Measurements from ENCODE around the gene GREB1.

DNA sequence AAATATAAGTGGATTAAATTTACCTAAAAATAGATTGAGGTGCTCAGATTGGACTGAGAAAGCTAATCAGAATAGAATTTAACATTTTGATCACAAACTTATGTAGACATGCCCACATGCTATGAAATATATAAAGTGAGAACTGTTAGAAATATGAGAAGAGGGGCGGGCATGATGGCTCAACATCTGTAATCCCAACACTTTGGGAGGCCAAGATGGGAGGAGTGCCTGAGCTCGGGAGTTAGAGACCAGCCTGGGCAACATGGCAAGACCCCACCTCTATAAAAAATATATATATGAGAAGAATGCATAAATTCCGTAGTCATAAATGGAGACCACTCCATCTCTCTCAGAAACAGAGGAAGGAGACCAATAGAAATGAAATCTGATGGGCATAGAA lies 110.4 kb downstream of the GREB1 start:
- TF ChIP-seq, protein P1, sequence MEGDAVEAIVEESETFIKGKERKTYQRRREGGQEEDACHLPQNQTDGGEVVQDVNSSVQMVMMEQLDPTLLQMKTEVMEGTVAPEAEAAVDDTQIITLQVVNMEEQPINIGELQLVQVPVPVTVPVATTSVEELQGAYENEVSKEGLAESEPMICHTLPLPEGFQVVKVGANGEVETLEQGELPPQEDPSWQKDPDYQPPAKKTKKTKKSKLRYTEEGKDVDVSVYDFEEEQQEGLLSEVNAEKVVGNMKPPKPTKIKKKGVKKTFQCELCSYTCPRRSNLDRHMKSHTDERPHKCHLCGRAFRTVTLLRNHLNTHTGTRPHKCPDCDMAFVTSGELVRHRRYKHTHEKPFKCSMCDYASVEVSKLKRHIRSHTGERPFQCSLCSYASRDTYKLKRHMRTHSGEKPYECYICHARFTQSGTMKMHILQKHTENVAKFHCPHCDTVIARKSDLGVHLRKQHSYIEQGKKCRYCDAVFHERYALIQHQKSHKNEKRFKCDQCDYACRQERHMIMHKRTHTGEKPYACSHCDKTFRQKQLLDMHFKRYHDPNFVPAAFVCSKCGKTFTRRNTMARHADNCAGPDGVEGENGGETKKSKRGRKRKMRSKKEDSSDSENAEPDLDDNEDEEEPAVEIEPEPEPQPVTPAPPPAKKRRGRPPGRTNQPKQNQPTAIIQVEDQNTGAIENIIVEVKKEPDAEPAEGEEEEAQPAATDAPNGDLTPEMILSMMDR (IDR thresholded peaks at IDR 0.05; ENCODE audit: low read length), result no peak
- TF ChIP-seq EZH2 (IDR thresholded peaks at IDR 0.05; ENCODE audit: borderline replicate concordance, low read length), result no peak
